HG03045 (cell line): ENCODE measurements around the gene SLC9A1.

Source experiments
- ATAC-seq: cut with Tn5 transposase; IDR thresholded peaks from one replicate; pipeline ENCODE4 v1.9.1; 2021; ENCODE audit warnings: mild to moderate bottlenecking, moderate library complexity; ENCODE audit not compliant: unreplicated experiment

Gene SLC9A1

DNA sequence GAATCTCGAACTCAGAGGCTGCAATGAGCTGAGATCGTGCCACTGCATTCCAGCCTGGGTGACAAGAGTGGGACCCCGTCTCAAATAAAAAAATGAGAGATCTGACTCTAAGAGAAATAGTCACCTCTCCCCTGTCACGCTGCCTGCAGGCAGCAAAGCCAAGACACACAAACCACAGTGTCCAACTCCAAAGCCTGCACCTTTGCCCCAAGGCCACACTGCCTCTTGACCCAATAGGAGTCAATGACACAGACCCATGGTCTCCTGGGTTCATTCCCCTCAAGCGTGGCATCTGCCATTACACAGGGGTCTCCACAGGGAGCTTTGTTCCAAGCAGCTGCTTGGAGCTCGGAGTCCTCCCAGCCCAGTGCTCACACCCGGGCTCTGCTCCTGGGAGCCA, 46.3 kb downstream of the SLC9A1 start:
- no peak for ATAC-seq

DNA sequence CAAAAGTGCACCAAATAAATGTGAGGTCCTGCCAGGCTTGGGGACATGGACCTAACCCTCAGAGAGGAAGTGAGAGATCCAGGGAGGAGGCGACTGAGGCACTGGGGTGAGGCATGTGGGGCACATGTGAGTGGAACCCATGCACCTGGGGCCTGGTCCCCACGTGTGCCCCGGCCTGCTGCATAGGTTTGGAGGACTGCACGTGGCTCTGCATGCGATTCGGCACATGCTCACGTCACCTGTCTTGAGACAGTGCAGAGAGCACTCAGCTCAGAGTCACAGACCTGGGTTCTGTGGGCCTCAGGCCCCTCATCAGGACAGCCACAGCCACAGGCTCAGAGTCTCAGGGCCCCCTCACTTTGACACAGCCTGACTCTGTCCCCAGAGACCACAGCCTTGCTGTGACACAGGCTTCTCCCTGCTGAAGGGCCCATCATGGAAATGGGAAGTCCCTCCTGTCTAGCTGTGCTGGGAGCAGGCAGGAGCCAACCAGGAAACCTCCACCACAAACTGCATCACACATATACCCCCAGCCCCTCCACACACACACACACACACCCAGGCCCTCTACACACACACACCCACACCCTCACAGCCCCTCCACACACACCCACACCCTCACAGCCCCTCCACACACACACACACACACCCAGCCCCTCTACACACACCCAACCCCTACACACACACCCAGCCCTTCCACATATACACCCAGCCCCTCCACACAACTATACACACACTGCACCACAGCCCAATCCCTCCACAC, 48.2 kb downstream of the SLC9A1 start:
- ATAC-seq, result no peak

GRCh38 chr1:27105018-27105417, 49.9 kb downstream of the SLC9A1 start:
- ATAC-seq, result no peak

- ATAC-seq, result no peak
Measured at GRCh38 chr1:27103498-27103897, 51.4 kb downstream of the SLC9A1 start.

DNA sequence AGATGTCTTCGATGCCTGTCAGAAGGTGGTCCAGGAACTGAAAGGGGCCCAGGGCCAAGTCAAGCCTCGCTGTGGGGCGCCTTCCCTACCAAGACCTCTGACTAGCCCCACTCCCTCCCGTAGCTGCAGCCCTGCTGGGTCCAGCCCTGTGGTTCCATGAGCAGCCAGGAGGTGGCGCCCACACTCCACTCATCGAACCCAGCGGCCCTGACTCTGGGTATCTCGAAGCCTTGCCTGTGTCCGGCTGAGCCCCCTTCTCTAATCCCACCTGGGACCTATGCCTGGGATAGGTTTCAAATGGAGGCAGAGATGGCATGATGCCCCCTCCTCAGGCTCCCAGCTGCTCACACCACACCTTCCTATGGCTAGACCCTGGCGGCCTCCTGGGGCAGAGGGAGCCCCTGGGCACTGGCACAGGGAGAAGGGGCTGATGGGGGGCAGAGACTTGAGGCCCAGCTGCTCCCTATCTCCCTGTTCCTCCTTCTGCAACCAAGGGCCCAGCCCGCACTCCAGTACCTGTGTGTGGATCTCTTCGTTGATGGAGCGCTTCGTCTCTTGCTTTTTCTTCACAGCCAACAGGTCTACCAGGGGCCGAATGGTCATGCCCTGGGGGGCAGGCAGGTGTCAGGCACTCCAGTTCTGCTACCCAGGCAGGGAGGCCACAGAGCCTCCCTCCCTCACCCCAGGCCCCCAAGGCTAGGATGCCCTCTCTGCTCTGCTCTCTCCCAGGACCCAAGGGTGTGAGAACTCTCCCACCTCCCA, 52.0 kb downstream of the SLC9A1 start:
- no peak for ATAC-seq

DNA sequence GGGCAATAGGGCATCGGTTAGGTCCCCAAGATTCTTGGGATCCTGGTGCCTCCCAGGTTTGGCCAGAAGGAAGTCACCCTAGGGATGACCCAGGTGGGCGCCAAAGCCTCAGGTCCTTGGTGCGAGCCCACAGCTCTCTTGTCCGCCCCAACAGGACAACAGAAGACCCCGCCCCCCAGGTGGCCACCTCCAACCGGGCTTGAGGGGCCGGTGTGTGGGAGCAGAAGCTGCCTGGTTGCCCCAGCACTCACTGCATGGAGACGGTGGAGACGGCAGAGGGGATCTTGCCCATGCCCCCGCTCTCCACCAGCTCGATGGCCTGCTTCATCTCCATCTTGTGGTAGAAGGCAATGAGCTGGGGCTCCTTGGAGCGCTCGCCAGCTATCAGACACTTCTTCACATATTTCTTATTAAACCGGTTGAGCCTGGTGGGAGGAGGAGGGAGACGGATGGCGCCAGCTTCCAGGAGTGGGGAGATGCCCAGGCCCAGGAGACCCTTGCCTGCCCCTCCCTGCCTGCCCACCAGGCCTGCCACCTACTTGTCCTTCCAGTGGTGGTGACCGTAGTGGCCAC, 52.7 kb downstream of the SLC9A1 start:
- ATAC-seq, result no peak

DNA sequence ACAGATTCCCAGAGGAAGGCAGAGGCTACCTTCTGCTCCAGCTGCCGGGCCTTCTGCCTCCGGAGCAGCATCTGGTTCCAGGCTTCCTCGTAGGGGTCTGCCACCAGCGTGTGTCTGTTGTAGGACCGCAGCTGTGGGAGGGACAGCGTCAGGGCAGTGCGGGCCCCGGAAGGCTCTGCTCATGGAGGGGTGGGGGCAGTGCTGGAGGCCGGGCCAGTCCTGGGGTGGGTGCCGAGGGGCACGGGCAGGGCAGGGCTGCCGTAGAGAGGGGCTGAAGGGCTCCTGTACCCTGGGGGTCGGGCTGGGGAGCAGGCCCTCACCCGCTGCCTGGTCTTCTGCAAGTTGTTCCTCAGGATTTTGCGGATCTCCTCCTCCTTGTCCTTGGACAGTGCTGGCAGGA, 53.2 kb downstream of the SLC9A1 start:
- ATAC-seq, result no peak

DNA sequence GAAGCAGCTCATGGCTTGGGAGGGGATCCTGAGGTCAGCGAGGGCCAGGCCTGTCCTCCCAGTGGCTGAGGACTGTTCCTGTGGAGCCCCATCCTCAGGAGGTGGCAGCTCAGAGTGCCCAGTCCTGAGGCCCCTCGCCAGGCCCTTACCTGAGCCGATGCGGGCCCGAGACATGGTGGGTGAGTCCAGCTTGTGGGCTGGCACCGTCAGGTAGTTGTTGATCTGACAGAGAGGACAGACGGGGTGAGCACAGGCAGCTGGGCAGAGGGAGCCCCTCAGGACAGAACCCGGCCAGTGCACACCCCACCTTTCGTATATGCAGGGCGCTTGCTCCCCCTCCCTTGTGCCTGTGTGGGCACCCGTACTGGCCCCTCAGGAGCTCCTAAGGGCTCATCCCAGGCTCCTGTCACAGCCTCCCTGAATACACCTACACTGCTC, 53.9 kb downstream of the SLC9A1 start:
- no peak for ATAC-seq

- no peak for ATAC-seq
Measured at GRCh38 chr1:27100335-27101053, 54.4 kb downstream of the SLC9A1 start.

DNA sequence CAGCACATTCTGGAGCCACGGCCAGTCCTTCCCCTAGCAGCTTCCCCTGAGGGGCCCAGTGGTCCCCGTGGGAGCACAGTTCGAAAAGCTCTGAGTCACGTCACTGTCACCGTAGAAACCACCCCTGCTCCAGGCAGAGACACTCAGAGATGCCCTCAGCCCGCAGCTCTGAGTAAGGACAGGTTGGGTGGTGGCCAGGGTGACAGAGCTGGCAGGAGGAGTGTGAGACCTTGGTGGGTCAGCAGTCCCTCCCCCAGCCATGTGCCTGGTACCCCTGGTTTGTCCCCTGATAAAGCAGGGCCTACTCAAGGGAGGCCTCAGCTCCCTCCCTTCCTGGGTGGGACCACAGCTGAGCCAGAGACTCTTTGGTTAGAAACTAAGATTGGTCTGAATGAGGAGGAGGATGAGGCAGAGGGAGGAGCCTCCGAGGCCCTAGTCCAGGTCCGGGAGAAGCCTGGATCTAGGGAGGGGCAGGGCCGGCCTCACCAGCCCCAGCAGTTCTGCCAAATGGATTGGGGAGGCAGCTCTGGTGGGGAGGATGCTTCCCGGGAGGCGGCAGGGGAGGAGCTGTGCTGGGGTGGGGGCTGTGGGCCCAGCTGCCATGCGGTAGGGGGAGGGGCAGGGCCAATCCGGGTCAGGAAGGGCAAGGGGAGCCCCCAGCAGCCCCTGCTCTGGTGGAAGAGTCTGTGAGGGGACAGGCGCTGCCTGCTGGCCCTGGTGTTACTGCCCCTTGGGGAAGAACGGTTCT, 55.2 kb downstream of the SLC9A1 start:
- no peak for ATAC-seq

DNA sequence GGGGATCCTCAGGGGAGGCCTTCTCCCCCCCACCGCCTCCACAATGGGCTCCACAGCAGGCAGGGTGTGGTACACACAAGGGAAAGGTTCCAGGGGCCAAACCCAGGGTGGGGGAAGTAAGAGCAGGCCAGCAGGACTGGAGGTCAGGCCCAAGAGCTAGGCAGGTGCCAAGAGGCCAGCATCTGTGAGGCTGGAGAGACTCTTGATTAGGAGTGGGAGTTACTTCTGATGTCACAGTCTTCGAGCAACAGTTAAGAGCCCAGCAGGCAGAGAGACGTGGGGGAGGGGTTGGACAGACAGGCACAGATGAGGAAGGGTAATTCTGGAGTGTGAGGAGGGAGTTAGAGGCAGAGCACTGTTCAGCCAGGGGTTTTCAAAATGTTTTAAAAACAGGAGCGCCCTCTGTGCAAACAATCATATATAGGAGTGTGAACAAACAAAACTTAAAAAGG, 55.8 kb downstream of the SLC9A1 start:
- no peak for ATAC-seq

DNA sequence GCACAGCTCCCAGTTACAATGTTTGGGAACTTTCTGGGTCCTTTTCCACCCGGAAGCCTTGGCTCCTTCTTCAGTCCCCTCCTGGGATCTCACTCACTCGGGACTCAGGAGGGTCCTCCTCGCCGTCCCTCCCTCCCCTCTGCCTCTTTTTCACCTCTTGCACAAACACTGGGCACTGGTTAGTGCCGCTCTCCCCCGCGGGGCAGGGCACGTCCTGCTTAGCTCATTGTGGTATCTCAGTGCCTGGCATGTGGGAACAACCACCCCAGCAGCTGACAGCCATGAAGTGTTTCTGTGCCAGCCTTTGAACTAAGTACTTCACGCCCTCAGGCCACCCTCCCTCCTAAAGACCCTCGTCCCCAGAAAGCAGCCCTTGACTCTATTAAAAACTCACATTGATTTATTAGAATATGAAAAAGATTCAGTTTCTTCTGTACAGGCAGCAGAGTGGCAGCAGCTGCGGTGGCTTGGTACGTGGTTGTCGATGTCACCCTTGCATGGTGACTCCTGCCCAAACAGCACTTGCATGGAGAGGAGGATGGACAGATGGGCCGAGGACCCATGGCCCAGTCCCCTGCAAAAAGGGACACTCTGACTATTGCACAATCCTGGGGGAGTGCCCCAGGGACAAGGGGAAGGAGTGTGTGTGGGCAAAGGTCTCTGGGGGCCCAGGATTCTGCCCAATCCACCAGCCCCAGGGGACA, 56.3 kb downstream of the SLC9A1 start:
- no peak for ATAC-seq

GRCh38 chr1:27097484-27097917, 57.4 kb downstream of the SLC9A1 start:
- no peak for ATAC-seq

GRCh38 chr1:27095576-27095975, 59.3 kb downstream of the SLC9A1 start:
- ATAC-seq, result no peak

DNA sequence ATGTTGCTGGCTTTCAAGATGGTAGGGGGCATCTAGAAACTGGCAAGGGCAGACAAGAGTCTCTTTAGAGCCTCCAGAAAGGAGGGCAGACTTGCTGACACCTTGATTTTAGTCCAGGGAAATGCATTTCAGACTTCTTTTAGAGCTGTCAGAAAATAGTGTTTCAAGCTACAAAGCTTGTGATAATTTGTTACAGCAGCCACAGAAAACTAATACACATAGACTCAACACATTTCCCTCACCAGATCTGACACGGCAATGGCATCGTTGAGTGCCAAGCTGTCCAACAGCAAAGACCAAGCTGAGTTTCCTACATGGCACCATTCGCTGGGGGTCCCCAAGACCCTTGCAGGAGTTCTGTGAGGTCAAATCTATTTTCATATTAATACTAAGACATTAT, 62.0 kb downstream of the SLC9A1 start:
- ATAC-seq, result no peak

- no peak for ATAC-seq
Measured at GRCh38 chr1:27090911-27091310, 64.0 kb downstream of the SLC9A1 start.

- no peak for ATAC-seq
Measured at GRCh38 chr1:27087371-27088220, 67.3 kb downstream of the SLC9A1 start.

GRCh38 chr1:27086628-27087027, 68.3 kb downstream of the SLC9A1 start:
- ATAC-seq, result no peak

DNA sequence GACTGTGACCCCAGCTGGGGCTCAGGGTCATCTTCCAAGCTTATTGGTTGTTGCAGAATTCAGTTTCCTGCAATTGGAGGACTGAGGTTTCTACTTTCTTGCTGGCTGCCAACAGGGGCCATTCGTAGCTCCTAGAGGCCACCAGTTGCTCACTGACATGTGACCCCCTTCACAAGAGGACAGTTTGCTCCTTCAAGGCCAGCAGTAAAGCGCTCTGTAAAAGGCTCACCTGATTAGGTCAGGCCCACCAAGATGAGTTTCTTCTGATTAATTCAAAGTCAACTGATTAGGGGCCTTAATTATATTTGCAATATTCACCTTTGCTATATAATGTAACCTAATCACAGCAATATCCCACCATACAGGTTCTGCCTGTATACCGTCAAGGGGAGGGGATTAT, 68.9 kb downstream of the SLC9A1 start:
- no peak for ATAC-seq
